ENCODE data around the gene OR2A2. TPM values are rescaled to one million over a fixed set of nuclear protein-coding genes. Genes with fewer than 3 reads are reported as not detected.

Gene OR2A2, protein sequence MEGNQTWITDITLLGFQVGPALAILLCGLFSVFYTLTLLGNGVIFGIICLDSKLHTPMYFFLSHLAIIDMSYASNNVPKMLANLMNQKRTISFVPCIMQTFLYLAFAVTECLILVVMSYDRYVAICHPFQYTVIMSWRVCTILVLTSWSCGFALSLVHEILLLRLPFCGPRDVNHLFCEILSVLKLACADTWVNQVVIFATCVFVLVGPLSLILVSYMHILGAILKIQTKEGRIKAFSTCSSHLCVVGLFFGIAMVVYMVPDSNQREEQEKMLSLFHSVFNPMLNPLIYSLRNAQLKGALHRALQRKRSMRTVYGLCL
- not detected for total RNA-seq
- polyA plus RNA-seq (2013, experiment 1 of 2): not detected
- not detected for polyA plus RNA-seq (2013, experiment 2 of 2)
- total RNA-seq: 0 reads per million in 172 experiments

DNA sequence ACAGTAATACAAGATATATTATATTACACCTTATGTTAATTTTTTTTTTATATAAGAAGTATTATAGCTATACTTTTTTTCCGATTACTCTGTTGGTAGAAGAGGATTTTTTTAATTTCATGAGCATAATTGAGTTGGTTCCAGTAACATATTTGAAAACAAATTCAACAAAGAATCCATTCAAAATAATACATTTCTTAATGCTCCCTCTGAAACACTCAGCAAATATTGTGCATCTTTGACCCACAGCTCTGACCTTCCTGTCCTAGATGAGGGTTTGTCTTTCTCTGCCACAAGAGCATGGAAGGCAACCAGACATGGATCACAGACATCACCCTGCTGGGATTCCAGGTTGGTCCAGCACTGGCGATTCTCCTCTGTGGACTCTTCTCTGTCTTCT is at the start of gene OR2A2:
Gene OR2A2 (plus strand): TSS at position 301 of the 400 bp plus-strand sequence. CDS start 0 bp downstream, at position 301.
- Mint-ChIP-seq H3K36me3 (ENCODE audit: low read depth) (no peaks in the 10 kb centered on the region), H3K9me3 (no peaks in the 10 kb centered on the region), H3K27me3 (peaks cover 29% of the 10 kb centered on the region), H3K27ac (no peak within 1 kb of the TSS), H3K4me3 (no peak within 1 kb of the TSS), H3K4me1 (ENCODE audit: low read depth) (no peaks in the 10 kb centered on the region)
- no peaks in the 10 kb centered on the region for H3K4me1 ChIP-seq (ENCODE audit: insufficient read depth, low read length)
- POLR2A ChIA-PET: no interaction called here
- CTCF ChIA-PET: no interaction called here
- no peak for DNase-seq
- H3K9me3 ChIP-seq (ENCODE audit: control insufficient read depth in 1 of 2, insufficient read depth in 1 of 2, low read length in 2 of 2): no peaks in the 10 kb centered on the region
- no peak for ATAC-seq (ENCODE audit: poor library complexity)
- peaks cover 0 to 3% of the 10 kb centered on the region in 2 experiments for H3K27me3 ChIP-seq (ENCODE audit: control insufficient read depth in 1 of 2, insufficient read depth in 2 of 2, low read length in 2 of 2)
- intact Hi-C loops (cut with DNase I, micrococcal nuclease): no loop called here
- no peak within 1 kb of the TSS for H3K4me3 ChIP-seq (ENCODE audit: low read length)
- TF ChIP-seq, protein P1, sequence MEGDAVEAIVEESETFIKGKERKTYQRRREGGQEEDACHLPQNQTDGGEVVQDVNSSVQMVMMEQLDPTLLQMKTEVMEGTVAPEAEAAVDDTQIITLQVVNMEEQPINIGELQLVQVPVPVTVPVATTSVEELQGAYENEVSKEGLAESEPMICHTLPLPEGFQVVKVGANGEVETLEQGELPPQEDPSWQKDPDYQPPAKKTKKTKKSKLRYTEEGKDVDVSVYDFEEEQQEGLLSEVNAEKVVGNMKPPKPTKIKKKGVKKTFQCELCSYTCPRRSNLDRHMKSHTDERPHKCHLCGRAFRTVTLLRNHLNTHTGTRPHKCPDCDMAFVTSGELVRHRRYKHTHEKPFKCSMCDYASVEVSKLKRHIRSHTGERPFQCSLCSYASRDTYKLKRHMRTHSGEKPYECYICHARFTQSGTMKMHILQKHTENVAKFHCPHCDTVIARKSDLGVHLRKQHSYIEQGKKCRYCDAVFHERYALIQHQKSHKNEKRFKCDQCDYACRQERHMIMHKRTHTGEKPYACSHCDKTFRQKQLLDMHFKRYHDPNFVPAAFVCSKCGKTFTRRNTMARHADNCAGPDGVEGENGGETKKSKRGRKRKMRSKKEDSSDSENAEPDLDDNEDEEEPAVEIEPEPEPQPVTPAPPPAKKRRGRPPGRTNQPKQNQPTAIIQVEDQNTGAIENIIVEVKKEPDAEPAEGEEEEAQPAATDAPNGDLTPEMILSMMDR (IDR thresholded peaks at IDR 0.05): no peak
- H3K36me3 ChIP-seq (ENCODE audit: insufficient read depth, low read length): no peaks in the 10 kb centered on the region
- H3K27ac ChIP-seq (ENCODE audit: low read depth in 1 of 2, low read length in 2 of 2): no peak within 1 kb of the TSS

DNA sequence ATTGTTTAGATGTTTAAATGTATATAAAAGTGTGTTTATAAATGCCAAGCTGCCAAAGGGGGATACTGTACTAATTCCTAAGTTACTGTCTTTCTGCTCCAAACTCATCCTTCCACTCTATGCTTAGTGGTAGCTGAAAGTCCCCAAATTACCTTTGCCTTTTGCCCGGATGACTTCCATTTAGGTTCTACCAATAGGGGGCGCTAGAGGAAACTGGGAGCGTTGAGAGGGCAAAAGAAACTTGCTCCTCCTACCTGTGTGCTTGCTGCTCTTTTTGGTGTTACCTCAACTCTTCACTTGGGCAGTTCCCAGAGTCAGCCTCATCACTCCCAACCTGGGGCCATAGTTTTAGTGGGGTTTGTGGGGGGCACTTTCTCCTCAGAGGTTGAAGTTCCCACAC is 45.7 kb upstream of the OR2A2 start:
- H3K4me3 Mint-ChIP-seq: no peak overlapping the region
- Histone ChIP-seq H3K27me3 (ENCODE audit: control insufficient read depth in 1 of 2, insufficient read depth in 2 of 2, low read length in 2 of 2) (peaks cover 0 to 5% of the 10 kb centered on the region in 2 experiments), H3K4me3 (ENCODE audit: low read length) (no peak overlapping the region), H3K36me3 (ENCODE audit: insufficient read depth, low read length) (no peaks in the 10 kb centered on the region), H3K9me3 (ENCODE audit: control insufficient read depth in 1 of 2, insufficient read depth in 1 of 2, low read length in 2 of 2) (no peaks in the 10 kb centered on the region), H3K27ac (ENCODE audit: low read depth in 1 of 2, low read length in 2 of 2) (no peak overlapping the region), H3K4me1 (ENCODE audit: insufficient read depth, low read length) (no peaks in the 10 kb centered on the region)
- H3K36me3 Mint-ChIP-seq (ENCODE audit: low read depth): no peaks in the 10 kb centered on the region
- H3K27me3 Mint-ChIP-seq: peaks cover 56% of the 10 kb centered on the region
- DNase-seq: no peak
- ATAC-seq (ENCODE audit: poor library complexity): no peak
- intact Hi-C loops (cut with DNase I, micrococcal nuclease): no loop called here
- H3K9me3 Mint-ChIP-seq: peaks cover 2% of the 10 kb centered on the region
- H3K4me1 Mint-ChIP-seq (ENCODE audit: low read depth): no peaks in the 10 kb centered on the region
- CTCF ChIA-PET: no interaction called here
- TF ChIP-seq, protein P1 (IDR thresholded peaks at IDR 0.05): no peak
- H3K27ac Mint-ChIP-seq: no peak overlapping the region
- POLR2A ChIA-PET: no interaction called here

DNA sequence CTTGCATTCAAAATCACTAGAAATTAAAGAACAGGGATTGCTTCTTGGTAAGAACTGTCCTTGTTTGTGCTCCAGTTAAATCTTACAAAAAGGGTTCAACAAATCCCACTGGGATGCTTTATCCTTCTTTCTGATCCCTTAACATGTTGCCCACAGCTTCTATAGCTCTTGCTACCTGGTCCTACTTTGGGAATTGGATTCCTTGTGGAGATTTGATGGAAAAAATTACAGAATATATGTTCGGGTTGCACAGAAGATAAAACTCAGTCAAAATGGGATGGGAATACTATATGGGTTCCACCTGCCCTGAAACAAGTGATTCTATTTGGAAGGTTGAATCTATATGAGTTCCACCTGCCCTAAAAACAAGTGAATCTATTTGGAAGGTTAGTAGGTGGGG is 39.9 kb upstream of the OR2A2 start, which contains the start of gene OR2A25:
Gene OR2A25 (plus strand): TSS at position 301 of the 400 bp plus-strand sequence. CDS start 4,409 bp downstream, outside the sequence.
- POLR2A ChIA-PET: no interaction called here
- H3K4me3 ChIP-seq (ENCODE audit: low read length): no peak within 1 kb of the TSS
- H3K4me3 Mint-ChIP-seq: no peak within 1 kb of the TSS
- no peak for ATAC-seq (ENCODE audit: poor library complexity)
- no peak for DNase-seq
- no peak within 1 kb of the TSS for H3K27ac Mint-ChIP-seq
- H3K9me3 Mint-ChIP-seq: no peaks in the 10 kb centered on the region
- no peaks in the 10 kb centered on the region for H3K36me3 ChIP-seq (ENCODE audit: insufficient read depth, low read length)
- H3K27ac ChIP-seq (ENCODE audit: low read depth in 1 of 2, low read length in 2 of 2): no peak within 1 kb of the TSS
- H3K36me3 Mint-ChIP-seq (ENCODE audit: low read depth): no peaks in the 10 kb centered on the region
- no peaks in the 10 kb centered on the region for H3K4me1 Mint-ChIP-seq (ENCODE audit: low read depth)
- H3K27me3 Mint-ChIP-seq: peaks cover 23% of the 10 kb centered on the region
- no peaks in the 10 kb centered on the region for H3K27me3 ChIP-seq (ENCODE audit: control insufficient read depth in 1 of 2, insufficient read depth in 2 of 2, low read length in 2 of 2)
- intact Hi-C loops (cut with DNase I, micrococcal nuclease): no loop called here
- H3K4me1 ChIP-seq (ENCODE audit: insufficient read depth, low read length): no peaks in the 10 kb centered on the region
- TF ChIP-seq, protein P1 (IDR thresholded peaks at IDR 0.05): no peak
- H3K9me3 ChIP-seq (ENCODE audit: control insufficient read depth in 1 of 2, insufficient read depth in 1 of 2, low read length in 2 of 2): no peaks in the 10 kb centered on the region
- CTCF ChIA-PET: no interaction called here
